ENCODE results near the gene ZNF214. TPM values are rescaled to one million over a fixed set of nuclear protein-coding genes. Genes with fewer than 3 reads are reported as not detected.

ZNF214 gene
- total RNA-seq, 1 donor from 2014 or later = 1.4 TPM

GRCh38 chr11:7050191-7050590 is 30.0 kb upstream of the ZNF214 start:
- no peak for TF ChIP-seq CTCF (IDR thresholded peaks at IDR 0.05)
- DNase-seq (ENCODE audit: low spot score) = no peak
- H3K36me3 Mint-ChIP-seq (ENCODE audit: low read depth) = no peaks in the 10 kb centered on the region
- H3K27me3 Mint-ChIP-seq (ENCODE audit: low read depth) = peaks cover 1% of the 10 kb centered on the region
- no peak overlapping the region for H3K27ac Mint-ChIP-seq (ENCODE audit: unreplicated experiment)
- no peaks in the 10 kb centered on the region for H3K9me3 Mint-ChIP-seq (ENCODE audit: low read depth)
- H3K4me3 Mint-ChIP-seq (ENCODE audit: unreplicated experiment) = no peak overlapping the region
- no peaks in the 10 kb centered on the region for H3K4me1 Mint-ChIP-seq (ENCODE audit: low read depth)

GRCh38 chr11:7046474-7047175 is 26.5 kb upstream of the ZNF214 start:
- Mint-ChIP-seq H3K9me3 (ENCODE audit: low read depth) (no peaks in the 10 kb centered on the region), H3K4me3 (ENCODE audit: unreplicated experiment) (no peak overlapping the region), H3K27ac (ENCODE audit: unreplicated experiment) (peak overlapping the region; percentile 2), H3K27me3 (ENCODE audit: low read depth) (peaks cover 1% of the 10 kb centered on the region), H3K4me1 (ENCODE audit: low read depth) (no peaks in the 10 kb centered on the region), H3K36me3 (ENCODE audit: low read depth) (no peaks in the 10 kb centered on the region)
- DNase-seq (ENCODE audit: low spot score) = no peak
- no peak for TF ChIP-seq CTCF (IDR thresholded peaks at IDR 0.05)

- Mint-ChIP-seq H3K36me3 (ENCODE audit: low read depth) (no peaks in the 10 kb centered on the region), H3K4me1 (ENCODE audit: low read depth) (no peaks in the 10 kb centered on the region), H3K27ac (ENCODE audit: unreplicated experiment) (no peak overlapping the region), H3K4me3 (ENCODE audit: unreplicated experiment) (no peak overlapping the region), H3K27me3 (ENCODE audit: low read depth) (peaks cover 9% of the 10 kb centered on the region), H3K9me3 (ENCODE audit: low read depth) (no peaks in the 10 kb centered on the region)
- no peak for TF ChIP-seq CTCF (IDR thresholded peaks at IDR 0.05)
- DNase-seq (ENCODE audit: low spot score) = no peak
Measured at GRCh38 chr11:7034019-7034418, 13.9 kb upstream of the ZNF214 start.

GRCh38 chr11:7032692-7033091 is 12.5 kb upstream of the ZNF214 start:
- Mint-ChIP-seq H3K36me3 (ENCODE audit: low read depth) (no peaks in the 10 kb centered on the region), H3K27ac (ENCODE audit: unreplicated experiment) (no peak overlapping the region), H3K27me3 (ENCODE audit: low read depth) (peaks cover 9% of the 10 kb centered on the region), H3K4me3 (ENCODE audit: unreplicated experiment) (no peak overlapping the region), H3K9me3 (ENCODE audit: low read depth) (no peaks in the 10 kb centered on the region), H3K4me1 (ENCODE audit: low read depth) (no peaks in the 10 kb centered on the region)
- no peak for DNase-seq (ENCODE audit: low spot score)
- TF ChIP-seq CTCF (IDR thresholded peaks at IDR 0.05) = no peak

- Mint-ChIP-seq H3K4me3 (ENCODE audit: unreplicated experiment) (no peak overlapping the region), H3K4me1 (ENCODE audit: low read depth) (no peaks in the 10 kb centered on the region), H3K27me3 (ENCODE audit: low read depth) (peaks cover 11% of the 10 kb centered on the region), H3K36me3 (ENCODE audit: low read depth) (no peaks in the 10 kb centered on the region), H3K9me3 (ENCODE audit: low read depth) (no peaks in the 10 kb centered on the region), H3K27ac (ENCODE audit: unreplicated experiment) (no peak overlapping the region)
- DNase-seq (ENCODE audit: low spot score) = no peak
- TF ChIP-seq CTCF (IDR thresholded peaks at IDR 0.05) = no peak
Measured at GRCh38 chr11:7031471-7031871, 11.3 kb upstream of the ZNF214 start.
